ENCODE results near the gene ALG12.

ALG12 gene

GRCh38 chr22:49887064-49887451 lies 31.2 kb downstream of the ALG12 start:
- DNase-seq (ENCODE audit: low spot score) = no peak

DNA sequence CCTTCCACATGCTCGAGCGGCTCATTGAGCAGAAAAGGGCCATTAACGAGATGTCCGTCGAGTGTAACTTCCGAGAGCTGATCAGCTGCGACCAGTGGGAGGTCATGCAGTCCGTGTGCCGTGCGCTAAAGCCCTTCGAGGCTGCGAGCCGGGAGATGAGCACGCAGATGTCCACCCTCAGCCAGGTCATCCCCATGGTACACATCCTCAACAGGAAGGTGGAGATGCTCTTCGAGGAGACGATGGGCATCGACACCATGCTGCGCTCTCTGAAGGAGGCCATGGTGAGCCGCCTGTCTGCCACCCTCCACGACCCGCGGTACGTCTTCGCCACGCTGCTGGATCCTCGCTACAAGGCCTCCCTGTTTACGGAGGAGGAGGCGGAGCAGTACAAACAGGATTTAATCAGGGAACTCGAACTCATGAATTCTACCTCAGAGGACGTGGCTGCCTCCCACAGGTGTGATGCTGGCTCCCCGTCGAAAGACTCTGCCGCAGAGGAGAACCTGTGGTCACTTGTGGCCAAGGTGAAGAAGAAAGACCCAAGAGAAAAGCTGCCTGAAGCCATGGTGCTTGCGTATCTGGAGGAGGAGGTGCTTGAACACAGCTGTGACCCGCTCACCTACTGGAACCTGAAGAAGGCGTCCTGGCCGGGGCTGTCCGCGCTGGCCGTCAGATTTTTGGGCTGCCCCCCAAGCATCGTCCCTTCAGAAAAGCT lies 31.7 kb downstream of the ALG12 start:
- no peak for DNase-seq (ENCODE audit: low spot score)

GRCh38 chr22:49885881-49886280 lies 32.4 kb downstream of the ALG12 start:
- no peak for DNase-seq (ENCODE audit: low spot score)

- DNase-seq (ENCODE audit: low spot score) = no peak
These were observed 33.0 kb downstream of the ALG12 start for GRCh38 chr22:49885281-49885680.

DNA sequence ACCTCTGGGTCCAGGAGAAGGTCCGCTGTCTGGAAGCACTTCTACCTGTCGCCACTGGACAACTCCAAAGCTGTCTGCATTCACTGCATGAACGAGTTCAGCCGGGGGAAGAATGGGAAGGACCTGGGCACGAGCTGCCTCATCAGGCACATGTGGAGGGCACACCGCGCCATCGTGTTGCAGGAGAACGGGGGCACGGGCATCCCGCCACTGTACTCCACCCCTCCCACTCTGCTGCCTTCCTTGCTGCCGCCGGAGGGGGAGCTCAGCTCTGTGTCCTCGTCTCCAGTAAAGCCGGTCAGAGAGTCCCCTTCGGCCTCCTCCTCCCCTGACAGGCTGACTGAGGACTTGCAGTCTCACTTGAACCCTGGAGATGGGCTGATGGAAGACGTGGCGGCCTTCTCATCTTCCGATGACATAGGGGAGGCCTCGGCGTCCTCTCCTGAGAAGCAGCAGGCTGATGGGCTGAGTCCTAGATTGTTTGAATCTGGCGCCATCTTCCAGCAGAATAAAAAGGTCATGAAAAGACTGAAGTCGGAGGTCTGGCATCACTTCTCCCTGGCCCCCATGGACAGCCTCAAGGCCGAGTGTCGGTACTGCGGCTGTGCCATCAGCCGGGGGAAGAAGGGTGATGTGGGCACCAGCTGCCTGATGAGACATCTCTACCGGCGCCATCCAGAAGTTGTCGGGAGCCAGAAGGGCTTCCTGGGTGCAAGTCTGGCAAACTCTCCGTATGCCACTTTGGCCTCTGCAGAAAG lies 33.6 kb downstream of the ALG12 start:
- no peak for DNase-seq (ENCODE audit: low spot score)

GRCh38 chr22:49884075-49884474 lies 34.2 kb downstream of the ALG12 start:
- no peak for DNase-seq (ENCODE audit: low spot score)

- no peak for DNase-seq (ENCODE audit: low spot score)
These were observed 35.0 kb downstream of the ALG12 start for GRCh38 chr22:49883294-49883640.

- DNase-seq (ENCODE audit: low spot score) = no peak
These were observed 35.5 kb downstream of the ALG12 start for GRCh38 chr22:49882519-49883293.

GRCh38 chr22:49881856-49882255 lies 36.4 kb downstream of the ALG12 start:
- no peak for DNase-seq (ENCODE audit: low spot score)

- DNase-seq (ENCODE audit: low spot score) = no peak
These were observed 38.0 kb downstream of the ALG12 start for GRCh38 chr22:49880281-49880680.

DNA sequence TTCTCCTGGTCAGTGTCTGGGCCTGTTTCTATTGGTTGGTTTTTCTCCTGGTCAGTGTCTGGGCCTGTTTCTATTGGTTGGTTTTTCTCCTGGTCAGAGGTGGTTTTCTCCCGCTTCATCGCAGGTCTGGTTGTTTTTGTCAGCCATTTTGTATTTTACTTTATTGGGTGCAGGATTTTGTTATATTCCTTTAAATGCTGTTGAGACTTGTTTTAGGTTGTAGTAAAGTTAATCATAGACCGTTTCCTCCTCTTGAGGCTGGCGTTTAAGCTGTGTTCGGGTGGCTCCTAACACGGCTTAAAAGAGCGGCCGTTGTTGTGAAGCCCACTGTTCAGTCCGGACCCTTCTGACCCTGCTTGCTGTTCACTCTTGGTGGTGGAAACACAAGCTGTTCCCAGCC lies 38.4 kb downstream of the ALG12 start:
- no peak for DNase-seq (ENCODE audit: low spot score)

DNA sequence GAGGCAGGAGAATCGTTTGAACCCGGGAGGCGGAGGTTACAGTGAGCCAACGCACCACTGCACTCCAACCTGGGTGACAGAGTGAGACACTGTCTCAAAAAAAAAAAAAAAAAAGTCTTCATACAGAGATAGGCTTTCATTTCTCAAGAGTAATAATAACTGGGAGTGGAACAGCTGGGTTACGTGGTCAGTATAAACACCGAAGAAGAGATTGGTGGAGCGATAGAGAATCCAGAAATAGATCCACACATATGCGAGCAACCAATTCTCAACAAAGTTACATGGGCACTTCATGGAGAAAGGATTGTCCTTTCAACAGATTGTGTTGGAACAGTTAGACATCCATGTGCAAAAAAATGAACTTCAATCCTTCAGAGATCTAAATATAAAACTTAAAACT lies 40.0 kb downstream of the ALG12 start:
- DNase-seq (ENCODE audit: low spot score) = no peak

GRCh38 chr22:49877642-49878041 lies 40.6 kb downstream of the ALG12 start:
- no peak for DNase-seq (ENCODE audit: low spot score)

DNA sequence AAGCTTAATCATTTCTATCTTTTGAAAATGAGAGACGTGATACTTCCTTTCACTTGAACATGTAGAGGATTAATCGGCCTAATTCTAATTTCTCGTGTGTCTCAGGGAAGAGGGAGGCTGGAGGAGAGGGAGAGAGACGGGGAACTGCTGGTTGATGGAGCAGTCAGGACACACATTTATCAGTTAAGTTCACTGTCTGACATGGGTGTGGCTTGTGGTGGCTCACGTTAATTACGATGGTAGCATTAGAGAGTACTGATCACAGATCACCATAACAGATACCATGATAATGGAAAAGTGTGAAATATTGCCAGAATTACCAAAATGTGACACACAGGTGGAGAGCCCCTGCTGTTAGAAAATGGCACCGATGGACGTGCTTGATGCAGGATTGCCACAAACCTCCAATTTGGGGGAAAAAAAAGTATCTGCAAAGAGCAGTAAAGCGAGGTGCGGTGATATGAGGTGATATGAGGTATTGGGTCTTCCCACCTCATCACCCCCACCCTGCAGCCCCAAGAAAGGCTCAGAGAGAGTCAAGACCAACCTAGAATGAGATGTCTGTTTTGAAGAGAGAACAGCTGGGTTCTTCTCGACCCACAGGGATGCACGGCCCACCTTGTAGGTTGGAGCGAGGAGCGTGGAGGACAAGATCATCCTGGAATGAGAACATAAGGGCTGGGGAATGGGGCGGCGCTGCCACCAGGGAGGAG lies 44.9 kb downstream of the ALG12 start:
- DNase-seq (ENCODE audit: low spot score) = no peak

DNA sequence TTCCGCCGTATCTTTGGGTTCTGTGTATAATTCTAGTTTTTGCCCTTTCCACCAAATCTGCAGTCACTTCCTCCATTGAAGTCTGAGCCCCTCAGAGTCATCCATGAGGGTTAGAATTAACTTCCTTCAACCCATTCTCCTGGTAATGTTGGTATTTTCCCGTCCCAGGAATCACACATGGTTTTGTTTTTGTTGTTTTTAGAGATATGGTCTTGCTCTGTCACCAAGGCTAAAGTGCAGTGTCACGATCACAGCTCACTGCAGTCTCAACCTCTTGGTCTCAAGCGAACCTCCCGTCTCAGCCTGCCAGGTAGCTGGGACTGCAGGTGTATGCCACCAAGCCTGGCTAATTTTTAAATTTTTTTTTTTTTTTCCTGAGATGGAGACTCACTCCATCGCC lies 45.9 kb downstream of the ALG12 start:
- DNase-seq (ENCODE audit: low spot score) = no peak

DNA sequence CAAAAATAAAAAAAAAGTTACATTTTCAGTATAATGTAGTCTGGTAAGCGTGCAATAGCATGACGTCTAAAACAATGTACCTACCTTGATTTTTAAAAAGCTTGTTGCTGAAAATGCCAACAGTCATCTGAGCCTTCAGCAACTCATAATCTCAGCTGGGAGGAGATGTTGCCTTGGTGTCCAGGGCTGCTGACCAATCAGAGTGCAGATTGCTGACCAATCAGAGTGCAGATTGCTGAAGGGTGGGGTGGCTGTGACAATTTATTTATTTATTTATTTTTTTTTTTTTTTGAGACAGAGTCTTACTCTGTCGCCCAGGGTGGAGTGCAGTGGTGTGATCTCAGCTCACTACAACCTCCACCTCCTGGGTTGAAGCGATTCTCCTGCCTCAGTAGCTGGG lies 46.8 kb downstream of the ALG12 start:
- no peak for DNase-seq (ENCODE audit: low spot score)

DNA sequence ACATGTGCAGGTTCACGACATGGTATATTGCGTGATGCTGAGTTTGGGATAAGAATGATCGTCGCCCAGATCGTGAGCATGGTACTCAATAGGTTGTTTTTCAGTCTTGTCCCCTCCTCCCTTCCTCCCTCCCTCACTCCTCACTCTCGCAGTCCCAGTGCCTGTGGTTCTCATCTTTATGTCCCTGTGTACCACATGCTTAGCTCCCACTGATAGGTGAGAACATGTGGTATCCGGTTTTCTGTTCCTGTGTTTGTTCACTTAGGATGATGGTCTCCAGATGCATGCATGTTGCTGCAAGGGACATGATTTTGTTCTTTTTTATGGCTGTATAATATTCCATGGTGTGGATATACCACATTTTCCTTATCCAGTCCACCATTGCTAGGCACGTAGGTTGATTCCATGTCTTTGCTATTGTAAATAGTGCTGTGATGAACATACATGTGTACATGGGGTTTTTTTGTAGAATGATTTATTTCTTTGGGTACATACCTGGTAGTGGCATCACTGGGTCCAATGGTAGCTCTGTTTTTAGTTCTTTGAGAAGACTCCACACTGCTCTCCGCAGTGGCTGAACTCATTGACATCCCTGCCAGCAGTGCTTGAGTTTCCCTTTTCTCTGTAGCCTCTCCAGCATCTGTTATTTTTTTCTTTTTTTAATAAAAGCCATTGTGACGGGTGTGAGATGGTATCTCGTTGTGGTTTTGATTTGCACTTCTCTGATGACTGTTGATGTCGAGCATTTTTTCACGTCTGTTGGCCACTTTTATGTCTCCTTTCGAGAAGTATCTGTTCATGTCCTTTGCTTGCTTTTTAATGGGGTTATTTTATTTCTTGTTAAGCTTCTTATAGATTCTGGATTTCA lies 48.2 kb downstream of the ALG12 start:
- DNase-seq (ENCODE audit: low spot score) = no peak

DNA sequence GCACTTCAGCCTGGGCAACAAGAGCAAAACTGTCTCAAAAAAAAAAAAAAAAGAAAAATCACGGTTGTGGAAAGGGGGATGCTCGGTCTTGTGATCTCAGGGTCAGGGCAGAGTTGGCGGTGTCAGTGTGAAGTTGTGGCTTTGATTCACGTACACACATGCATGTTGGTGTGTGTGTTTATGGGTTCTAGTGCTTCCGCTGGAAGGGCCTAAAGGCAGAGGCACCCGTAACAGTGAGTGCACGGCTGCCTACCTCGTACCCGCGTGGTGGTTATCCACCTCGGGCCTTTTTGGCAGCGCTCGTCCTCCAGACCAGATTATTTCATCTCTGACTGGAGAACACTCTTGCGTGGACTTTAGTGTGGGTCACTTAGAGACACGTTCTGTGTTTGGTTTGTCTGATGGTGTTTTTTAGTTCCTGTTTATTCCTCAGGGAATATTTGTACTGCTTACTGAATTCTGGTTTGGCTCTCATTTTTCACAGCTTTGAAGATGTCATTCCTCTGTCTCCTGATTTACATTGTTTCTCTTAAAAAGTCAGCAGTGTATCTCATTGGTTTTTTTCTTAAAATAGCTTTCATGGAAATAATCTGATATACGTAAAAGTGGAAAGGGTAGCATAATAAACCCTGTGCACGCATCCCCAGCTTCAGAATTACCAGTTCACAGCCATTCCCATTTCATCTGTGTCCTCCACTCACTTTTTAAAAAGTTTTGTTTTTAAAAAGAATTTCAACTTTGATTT lies 49.0 kb downstream of the ALG12 start:
- DNase-seq (ENCODE audit: low spot score) = no peak

GRCh38 chr22:49867303-49868265 lies 50.7 kb downstream of the ALG12 start:
- no peak for DNase-seq (ENCODE audit: low spot score)

DNA sequence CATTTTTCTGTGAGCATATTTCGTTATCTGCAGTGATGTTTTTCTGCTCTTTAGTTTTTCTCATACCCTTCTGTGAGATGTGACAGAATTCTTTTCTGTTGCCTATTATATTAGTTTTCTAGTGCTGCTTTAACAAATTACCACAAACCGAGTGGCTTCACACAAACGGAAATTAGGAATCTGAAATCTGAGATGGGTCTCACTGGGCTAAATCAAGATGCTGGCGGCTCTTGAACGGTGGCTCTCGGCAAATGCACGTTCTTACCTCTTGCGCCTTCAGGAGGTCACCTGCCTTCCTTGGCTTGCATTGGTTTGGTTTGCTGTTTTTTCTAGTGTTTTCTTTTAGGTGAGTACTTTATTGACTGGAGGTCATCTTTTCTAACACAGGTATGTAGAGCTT lies 51.6 kb downstream of the ALG12 start:
- DNase-seq (ENCODE audit: low spot score) = no peak

Measured in D341Med (cell line).